Glutamatergic neuron (in vitro differentiated cells): ENCODE data around the gene HIF3A. TPM values are rescaled to one million over a fixed set of nuclear protein-coding genes. Genes with fewer than 3 reads are reported as not detected.

Experiments used
- DNase-seq: peaks from one replicate; pipeline ENCODE4 v3.0.0; 2022
- H3K27ac Mint-ChIP-seq: one replicate; pipeline ENCODE4 v1.8.0; 2020; ENCODE audit warnings: mild to moderate bottlenecking, mixed read lengths, inconsistent platforms; ENCODE audit not compliant: unreplicated experiment
- H3K27me3 Mint-ChIP-seq: one replicate; pipeline ENCODE4 v1.8.0; 2020; ENCODE audit warnings: mild to moderate bottlenecking, moderate library complexity, mixed read lengths, inconsistent platforms; ENCODE audit not compliant: unreplicated experiment
- H3K36me3 Mint-ChIP-seq: one replicate; pipeline ENCODE4 v1.8.0; 2020; ENCODE audit warnings: mild to moderate bottlenecking, mixed read lengths, inconsistent platforms; ENCODE audit not compliant: unreplicated experiment
- H3K4me1 Mint-ChIP-seq: one replicate; pipeline ENCODE4 v1.8.0; 2020; ENCODE audit warnings: mild to moderate bottlenecking, low read depth, mixed read lengths, inconsistent platforms; ENCODE audit not compliant: unreplicated experiment
- H3K4me3 Mint-ChIP-seq: one replicate; pipeline ENCODE4 v1.8.0; 2020; ENCODE audit warnings: mild to moderate bottlenecking, mixed read lengths, inconsistent platforms; ENCODE audit not compliant: unreplicated experiment
- H3K9me3 Mint-ChIP-seq: one replicate; pipeline ENCODE4 v1.8.0; 2020; ENCODE audit warnings: mild to moderate bottlenecking, moderate library complexity, mixed read lengths, inconsistent platforms; ENCODE audit not compliant: unreplicated experiment
- CTCF ChIP-seq: fragments of 200-600 bp; sonication (generic); IDR thresholded peaks from one replicate; pipeline ENCODE4 v1.5.0; 2021; ENCODE audit not compliant: partially characterized antibody, unreplicated experiment
- total RNA-seq: library from RNA; stranded (reverse); fragmentation: NEBNext Ultra II Directional; extraction: Animal tissue kit (Norgen Biotek cat#: 25700); gene quantifications from one replicate; pipeline ENCODE4 v1.2.1, GENCODE V29; 2021; ENCODE audit not compliant: unreplicated experiment

Gene HIF3A
- total RNA-seq, 1 donor from 2014 or later: 4.4 TPM

GRCh38 chr19:46340051-46340659, 43.3 kb downstream of the HIF3A start:
- Mint-ChIP-seq H3K36me3 (no peaks in the 10 kb centered on the region), H3K27ac (no peak overlapping the region), H3K27me3 (peaks cover 5% of the 10 kb centered on the region), H3K4me3 (no peak overlapping the region), H3K4me1 (peaks cover 2% of the 10 kb centered on the region), H3K9me3 (peaks cover 2% of the 10 kb centered on the region)
- no peak for TF ChIP-seq CTCF
- DNase-seq: no peak

GRCh38 chr19:46341937-46342336, 45.1 kb downstream of the HIF3A start:
- Mint-ChIP-seq H3K4me3 (no peak overlapping the region), H3K27me3 (peaks cover 6% of the 10 kb centered on the region), H3K27ac (no peak overlapping the region), H3K36me3 (no peaks in the 10 kb centered on the region), H3K4me1 (peaks cover 2% of the 10 kb centered on the region), H3K9me3 (peaks cover 5% of the 10 kb centered on the region)
- no peak for DNase-seq
- TF ChIP-seq CTCF: no peak

GRCh38 chr19:46344363-46344762, 47.5 kb downstream of the HIF3A start:
- H3K36me3 Mint-ChIP-seq: no peaks in the 10 kb centered on the region
- peaks cover 4% of the 10 kb centered on the region for H3K4me1 Mint-ChIP-seq
- no peak overlapping the region for H3K27ac Mint-ChIP-seq
- peaks cover 5% of the 10 kb centered on the region for H3K9me3 Mint-ChIP-seq
- no peak for TF ChIP-seq CTCF
- H3K27me3 Mint-ChIP-seq: peaks cover 9% of the 10 kb centered on the region
- no peak for DNase-seq
- H3K4me3 Mint-ChIP-seq: no peak overlapping the region

- no peak overlapping the region for H3K27ac Mint-ChIP-seq
- H3K27me3 Mint-ChIP-seq: peaks cover 9% of the 10 kb centered on the region
- no peak for DNase-seq
- peaks cover 5% of the 10 kb centered on the region for H3K9me3 Mint-ChIP-seq
- TF ChIP-seq CTCF: no peak
- no peak overlapping the region for H3K4me3 Mint-ChIP-seq
- no peaks in the 10 kb centered on the region for H3K36me3 Mint-ChIP-seq
- H3K4me1 Mint-ChIP-seq: peaks cover 6% of the 10 kb centered on the region
Observed at GRCh38 chr19:46345157-46345556, 48.3 kb downstream of the HIF3A start.

DNA sequence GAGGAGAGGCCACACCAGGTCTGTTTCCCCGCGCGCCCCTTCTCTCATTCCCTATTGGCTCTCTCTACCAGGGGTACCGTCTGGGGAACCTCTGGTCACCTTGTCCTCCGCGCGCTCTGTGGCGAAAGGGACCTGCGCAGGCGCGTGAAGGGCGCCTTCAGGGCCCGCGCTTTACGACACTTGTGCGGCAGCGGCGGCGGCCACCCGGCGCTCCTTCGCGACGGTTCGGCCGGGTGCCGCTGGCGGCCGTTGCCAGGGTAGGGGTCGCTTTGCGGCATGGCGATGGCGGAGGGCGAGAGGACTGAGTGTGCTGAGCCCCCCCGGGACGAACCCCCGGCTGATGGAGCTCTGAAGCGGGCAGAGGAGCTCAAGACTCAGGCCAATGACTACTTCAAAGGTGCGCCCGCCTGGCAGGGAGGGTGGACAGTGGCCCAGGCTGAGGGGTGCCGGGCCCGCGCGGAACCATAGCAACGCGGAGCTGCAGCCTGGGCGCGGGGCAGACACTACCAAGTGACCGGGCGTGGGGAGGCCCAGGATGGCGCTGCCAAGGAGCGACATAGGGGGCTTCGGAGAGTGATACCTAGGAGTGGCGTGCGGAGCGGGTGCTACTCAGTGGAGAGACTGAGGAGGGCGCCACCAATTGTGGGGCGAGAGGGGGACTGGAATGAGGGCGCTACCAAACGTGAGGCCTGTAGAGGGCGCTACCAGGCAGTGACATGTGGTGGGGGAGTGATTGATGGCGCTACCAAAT, 50.2 kb downstream of the HIF3A start, which contains the start of gene PPP5C:
Gene PPP5C, plus strand, starts transcription at position 267 of the 751 bp plus-strand sequence. Its CDS starts 10 bp downstream, at position 277.
- Mint-ChIP-seq H3K9me3 (peaks cover 3% of the 10 kb centered on the region), H3K4me1 (peaks cover 5% of the 10 kb centered on the region), H3K36me3 (no peaks in the 10 kb centered on the region), H3K27me3 (peaks cover 11% of the 10 kb centered on the region), H3K4me3 (peak within 1 kb of the TSS; percentile 93), H3K27ac (peak within 1 kb of the TSS; percentile 92)
- DNase-seq: peak; percentile 96
- TF ChIP-seq CTCF: peak; percentile 78
